DMS153 treated with DMSO at 0.1 percent for 48 hours (cell line): Measurements from ENCODE around the gene HK1.
"Not testable (repeated sequence)": the region's sequence is repeated elsewhere in the genome, so short reads cannot be mapped to it uniquely, and the experiment has no call there.

Experiments
- DNase-seq: peaks from one replicate; lab custom pipeline; 2025; ENCODE audit not compliant: unreplicated experiment; lab: John Stamatoyannopoulos, UW

The HK1 gene

DNA sequence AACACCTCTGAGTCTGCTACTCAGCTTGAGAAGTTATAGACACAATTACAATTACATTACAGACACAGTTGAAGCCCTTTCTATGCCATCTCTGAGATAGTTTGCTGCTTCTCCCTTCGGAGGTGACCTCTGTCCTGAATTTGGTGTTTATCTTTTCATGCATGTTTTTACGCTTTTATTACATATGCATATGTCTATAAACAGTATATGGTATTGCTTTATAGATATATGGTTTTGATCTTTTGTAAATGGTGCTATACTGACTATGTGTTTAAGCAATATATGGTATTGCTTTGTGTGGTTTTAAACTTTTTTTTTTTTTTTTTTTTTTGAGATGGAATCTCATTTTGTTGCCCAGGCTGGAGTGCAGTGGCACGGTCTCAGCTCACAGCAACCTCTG, 48.4 kb downstream of the HK1 start:
- DNase-seq = no peak

GRCh38 chr10:69327463-69328379, 49.4 kb downstream of the HK1 start:
- peak; percentile 59 for DNase-seq

DNA sequence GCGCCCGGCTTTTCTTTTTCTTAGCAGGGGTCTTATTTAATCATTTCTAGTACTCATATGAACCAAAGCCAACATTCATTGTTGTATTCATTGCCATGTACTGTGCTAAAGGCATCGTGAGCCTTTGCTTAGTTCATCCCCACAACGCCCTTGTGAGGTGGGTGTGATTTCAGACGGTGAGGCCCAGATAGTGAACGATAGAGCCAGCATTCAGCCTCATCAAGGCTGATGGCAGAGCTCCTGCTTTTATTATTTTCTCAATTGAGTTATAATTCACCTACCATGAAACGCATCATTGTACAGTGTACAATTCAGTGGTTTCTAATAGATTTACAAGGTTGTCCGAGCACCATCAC, 50.1 kb downstream of the HK1 start:
- no peak for DNase-seq

GRCh38 chr10:69328888-69329287, 50.6 kb downstream of the HK1 start:
- not testable (repeated sequence) for DNase-seq

- no peak for DNase-seq
Observed at GRCh38 chr10:69329721-69330178, 51.5 kb downstream of the HK1 start.

DNA sequence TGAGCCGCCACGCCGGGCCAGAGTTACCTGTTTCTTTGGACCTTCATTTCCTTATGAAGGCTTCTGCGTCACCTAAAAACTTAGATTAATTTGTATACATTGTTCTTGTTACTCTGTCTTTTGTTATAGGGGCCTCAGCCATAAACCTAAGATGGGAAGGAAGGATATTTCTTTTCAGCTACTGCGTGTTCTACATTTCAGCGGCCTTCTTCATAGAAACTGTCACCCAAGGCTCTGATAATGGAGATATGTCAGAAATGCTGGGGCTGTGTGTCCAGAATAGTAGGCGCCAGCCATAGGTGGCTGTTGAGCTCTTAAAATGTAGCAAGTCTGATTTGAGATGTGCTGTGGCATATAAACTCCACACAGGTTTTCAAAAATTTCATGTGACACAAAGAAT, 52.9 kb downstream of the HK1 start:
- DNase-seq = no peak

- peak; percentile 43 for DNase-seq
Observed at GRCh38 chr10:69332278-69333010, 54.1 kb downstream of the HK1 start.

DNA sequence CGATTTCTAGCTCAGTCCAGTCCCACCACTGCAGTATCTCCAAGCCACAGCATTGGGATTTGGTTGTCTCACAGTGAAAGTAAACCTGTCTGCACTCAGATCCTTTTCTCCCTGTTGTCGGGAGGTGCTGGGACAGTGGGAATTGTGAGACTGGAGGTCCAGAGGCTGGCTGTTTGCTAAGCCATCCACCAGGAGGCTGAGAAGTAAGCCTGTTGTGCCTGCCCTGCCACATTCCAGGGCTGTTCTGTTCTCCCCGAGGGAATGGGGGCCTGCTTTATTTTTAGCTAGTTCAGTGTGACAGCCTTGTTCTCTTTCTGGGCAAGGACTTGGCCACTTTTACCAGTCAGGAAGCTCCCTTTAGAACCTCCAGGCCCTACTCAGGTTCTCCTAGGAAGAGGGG, 54.9 kb downstream of the HK1 start:
- DNase-seq = no peak

GRCh38 chr10:69333865-69334301, 55.6 kb downstream of the HK1 start:
- DNase-seq = not testable (repeated sequence)

- no peak for DNase-seq
Observed at GRCh38 chr10:69334302-69335062, 56.2 kb downstream of the HK1 start.

DNA sequence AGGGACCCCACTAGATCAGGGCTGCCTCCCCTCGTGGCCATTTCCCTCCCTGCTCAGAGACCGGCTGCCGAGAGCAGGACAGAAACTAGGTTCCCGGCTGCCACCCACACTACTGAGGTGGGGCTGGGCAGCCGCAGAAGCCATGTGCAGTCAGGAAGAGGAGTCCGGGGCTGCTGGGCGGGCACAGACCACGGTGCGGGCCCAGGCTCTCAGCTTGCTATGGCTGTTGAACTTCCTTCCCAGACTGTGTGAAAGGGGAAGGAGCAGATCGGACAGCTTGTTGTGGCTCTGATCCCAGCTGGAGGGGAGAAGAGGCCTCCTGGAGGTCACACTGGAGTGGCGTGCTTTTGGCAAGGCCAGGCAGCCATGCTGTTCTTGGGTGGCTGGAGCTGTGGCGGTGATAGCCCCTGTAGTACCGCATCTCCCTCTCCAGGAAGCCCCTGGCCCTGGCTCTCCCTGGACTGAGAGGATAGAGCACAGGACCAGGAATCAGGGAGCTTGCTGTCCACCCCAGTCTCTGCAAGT, 56.8 kb downstream of the HK1 start:
- DNase-seq = no peak

GRCh38 chr10:69335613-69336012, 57.3 kb downstream of the HK1 start:
- DNase-seq = no peak

DNA sequence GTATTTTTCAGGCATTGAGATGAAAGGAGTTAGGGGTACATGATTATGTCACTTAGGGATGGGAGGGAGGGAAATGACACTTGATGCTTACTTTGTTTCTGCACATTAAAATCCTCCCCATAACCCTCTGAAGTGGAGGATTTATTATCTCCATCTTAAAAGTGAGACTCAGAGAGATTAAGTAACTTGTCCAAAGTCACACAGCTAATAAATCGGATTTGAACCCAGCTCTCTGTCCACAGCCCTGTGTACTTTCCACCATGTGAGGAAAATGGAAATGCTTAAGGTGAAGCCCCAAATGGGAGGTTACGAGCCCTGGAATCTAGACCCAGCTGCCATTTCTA, 58.6 kb downstream of the HK1 start:
- no peak for DNase-seq

GRCh38 chr10:69337296-69338132, 59.2 kb downstream of the HK1 start:
- peak; percentile 70 for DNase-seq

GRCh38 chr10:69338133-69338456, 59.8 kb downstream of the HK1 start:
- DNase-seq = no peak

- DNase-seq = no peak
Observed at GRCh38 chr10:69338547-69339450, 60.5 kb downstream of the HK1 start.

DNA sequence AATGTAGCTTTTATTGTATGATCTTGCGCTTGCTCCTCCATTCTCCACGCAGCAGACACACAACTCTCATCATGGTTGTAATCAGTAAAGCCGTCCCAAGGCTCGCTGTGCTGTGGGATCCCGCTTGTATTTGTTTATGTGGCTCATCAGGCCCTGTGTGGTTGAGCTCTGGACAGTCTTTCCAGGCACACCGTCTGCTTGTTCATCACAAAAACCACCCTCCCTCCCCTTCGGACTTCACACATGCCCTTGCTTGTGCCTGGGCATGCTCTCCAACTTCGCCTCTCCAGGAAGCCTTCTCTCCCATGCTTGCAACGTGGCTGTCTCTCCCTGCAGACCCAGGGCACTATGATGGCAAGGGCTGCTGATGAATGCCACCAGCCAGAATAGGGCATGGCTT, 62.4 kb downstream of the HK1 start:
- DNase-seq = no peak

DNA sequence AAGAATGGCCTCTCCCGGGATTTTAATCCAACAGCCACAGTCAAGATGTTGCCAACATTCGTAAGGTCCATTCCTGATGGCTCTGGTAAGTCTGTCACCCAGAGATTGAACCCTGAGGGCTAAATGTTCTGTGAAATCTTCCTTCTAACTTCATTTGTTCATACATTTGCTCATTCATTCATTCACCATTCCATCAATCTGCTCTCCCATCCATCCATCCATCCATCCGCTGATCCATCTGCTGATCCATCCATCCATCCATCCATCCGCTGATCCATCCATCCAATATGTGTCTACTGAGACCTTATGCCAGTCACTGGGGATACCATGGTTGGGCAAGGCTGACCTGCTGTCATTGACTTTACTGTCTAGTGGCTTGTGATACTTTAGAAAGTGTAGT, 65.6 kb downstream of the HK1 start:
- DNase-seq = no peak

GRCh38 chr10:69344591-69345252, 66.4 kb downstream of the HK1 start:
- DNase-seq = peak; percentile 32
